ENCODE results near the gene FBXL19.

The FBXL19 gene

GRCh38 chr16:30985401-30986128 lies 62.2 kb downstream of the FBXL19 start:
- DNase-seq (ENCODE audit: low read depth in 1 of 2, low spot score in 1 of 2) = no peak

GRCh38 chr16:30986129-30986991 lies 63.0 kb downstream of the FBXL19 start:
- DNase-seq (ENCODE audit: low read depth in 1 of 2, low spot score in 1 of 2) = no peak

DNA sequence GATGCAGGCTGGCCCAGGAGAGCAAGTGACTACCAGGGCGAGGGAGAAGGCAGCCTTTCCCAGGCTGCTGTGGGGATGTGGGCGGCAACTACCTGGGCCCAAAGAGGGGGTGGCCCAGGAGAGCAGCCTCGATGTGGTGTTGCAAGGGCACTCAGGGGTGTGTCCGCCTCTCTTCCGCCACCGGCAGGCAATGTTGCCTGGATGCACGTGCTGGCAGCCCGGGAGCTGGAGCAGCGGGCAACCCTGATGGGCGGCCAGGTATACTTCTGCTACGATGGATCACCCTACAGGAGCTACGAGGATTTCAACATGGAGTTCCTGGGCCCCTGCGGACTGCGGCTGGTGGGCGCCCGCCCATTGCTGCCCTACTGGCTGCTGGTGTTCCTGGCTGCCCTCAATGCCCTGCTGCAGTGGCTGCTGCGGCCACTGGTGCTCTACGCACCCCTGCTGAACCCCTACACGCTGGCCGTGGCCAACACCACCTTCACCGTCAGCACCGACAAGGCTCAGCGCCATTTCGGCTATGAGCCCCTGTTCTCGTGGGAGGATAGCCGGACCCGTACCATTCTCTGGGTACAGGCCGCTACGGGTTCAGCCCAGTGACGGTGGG lies 64.3 kb downstream of the FBXL19 start:
- no peak for DNase-seq (ENCODE audit: low read depth in 1 of 2, low spot score in 1 of 2)

- no peak for DNase-seq (ENCODE audit: low read depth in 1 of 2, low spot score in 1 of 2)
Measured at GRCh38 chr16:30989469-30990047, 66.2 kb downstream of the FBXL19 start.

- DNase-seq (ENCODE audit: low read depth in 1 of 2, low spot score in 1 of 2) = no peak
Measured at GRCh38 chr16:30990105-30990504, 66.7 kb downstream of the FBXL19 start.

DNA sequence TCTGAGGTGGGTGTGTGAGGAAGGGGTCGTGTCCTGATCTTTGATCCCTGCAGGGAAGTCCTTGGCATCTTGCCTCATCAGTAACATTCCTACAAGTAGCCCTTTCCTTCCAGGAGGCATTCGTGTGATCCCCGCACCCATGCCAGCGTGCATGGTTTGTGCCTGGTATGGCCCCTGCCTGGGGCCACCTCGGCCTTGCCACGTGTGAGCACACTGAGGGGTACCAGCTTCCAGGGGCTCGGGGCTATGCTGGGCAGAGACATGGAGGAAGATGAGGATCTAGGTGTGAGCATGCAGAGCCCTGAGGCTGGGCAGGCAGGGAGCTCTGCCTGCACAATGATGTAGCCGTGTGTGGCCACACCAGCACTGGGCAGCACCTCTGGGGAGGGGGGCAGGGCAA lies 67.7 kb downstream of the FBXL19 start:
- DNase-seq (ENCODE audit: low read depth in 1 of 2, low spot score in 1 of 2) = no peak

DNA sequence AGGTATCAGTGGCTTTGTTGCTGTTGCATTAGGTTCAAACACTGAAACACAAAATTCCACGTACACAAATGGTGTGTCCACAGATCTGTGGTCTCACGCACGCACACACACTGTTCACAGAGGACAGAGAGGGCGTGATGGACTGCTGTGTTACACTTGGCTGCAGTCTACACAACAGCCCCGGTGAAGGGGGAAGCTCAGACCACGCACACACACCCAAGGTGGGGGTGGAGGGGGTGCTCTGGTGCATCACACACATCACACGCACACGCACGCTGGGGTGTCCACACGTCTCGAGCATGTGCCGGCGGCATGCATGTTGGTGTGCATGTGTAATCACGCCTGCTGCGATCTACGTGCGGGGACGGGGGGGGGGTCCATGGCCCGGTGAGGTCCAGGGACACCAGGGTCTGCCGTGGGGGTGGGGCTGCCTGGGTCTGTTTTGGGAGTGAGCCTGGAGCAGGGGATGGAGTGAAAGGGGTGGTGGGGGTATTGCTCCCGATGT lies 69.0 kb downstream of the FBXL19 start:
- DNase-seq (ENCODE audit: low read depth in 1 of 2, low spot score in 1 of 2) = no peak

DNA sequence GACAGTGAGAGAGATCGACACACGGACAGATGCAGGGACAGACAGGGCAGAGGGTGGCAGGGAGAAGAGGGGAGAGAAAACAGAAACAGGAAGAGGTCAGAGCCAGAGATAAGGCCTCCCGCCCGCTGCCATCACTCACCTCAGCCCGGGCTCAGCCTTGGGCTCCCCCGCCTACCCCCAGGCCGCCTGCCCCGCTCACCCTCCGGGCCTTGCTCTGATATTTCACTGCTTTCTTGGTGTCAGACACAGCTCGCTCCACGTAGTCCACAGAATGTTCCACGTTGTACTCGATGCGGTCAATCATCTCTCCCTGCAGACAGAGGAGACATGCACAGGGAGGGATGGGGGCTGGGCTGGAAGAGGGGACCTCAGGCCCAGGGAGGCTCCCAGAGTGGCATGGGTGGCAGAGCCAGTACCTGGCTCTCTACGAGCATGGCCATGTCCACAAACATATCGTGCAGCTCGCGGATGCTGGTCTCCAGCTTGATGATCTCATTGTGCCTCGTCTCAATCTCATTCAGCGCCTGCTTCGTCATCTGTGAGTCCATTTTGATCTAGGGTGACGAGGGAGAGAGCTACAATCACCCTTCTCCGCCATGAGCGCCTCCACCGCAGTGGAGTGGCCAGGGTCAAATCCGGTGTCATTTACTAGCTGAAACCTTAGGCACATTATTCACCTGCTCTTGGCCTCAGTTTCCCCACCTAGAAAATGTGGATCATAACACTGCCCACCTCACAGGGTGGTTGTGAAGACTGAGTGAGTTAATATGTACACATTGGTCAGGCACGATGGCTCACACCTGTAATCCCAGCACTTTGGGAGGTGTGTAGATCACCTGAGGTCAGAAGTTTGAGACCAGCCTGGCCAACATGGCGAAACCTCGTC lies 69.8 kb downstream of the FBXL19 start:
- no peak for DNase-seq (ENCODE audit: low read depth in 1 of 2, low spot score in 1 of 2)

- DNase-seq (ENCODE audit: low read depth in 1 of 2, low spot score in 1 of 2) = no peak
Measured at GRCh38 chr16:30995927-30996323, 72.6 kb downstream of the FBXL19 start.

GRCh38 chr16:30996324-30996984 lies 73.1 kb downstream of the FBXL19 start:
- DNase-seq (ENCODE audit: low read depth in 1 of 2, low spot score in 1 of 2) = no peak

DNA sequence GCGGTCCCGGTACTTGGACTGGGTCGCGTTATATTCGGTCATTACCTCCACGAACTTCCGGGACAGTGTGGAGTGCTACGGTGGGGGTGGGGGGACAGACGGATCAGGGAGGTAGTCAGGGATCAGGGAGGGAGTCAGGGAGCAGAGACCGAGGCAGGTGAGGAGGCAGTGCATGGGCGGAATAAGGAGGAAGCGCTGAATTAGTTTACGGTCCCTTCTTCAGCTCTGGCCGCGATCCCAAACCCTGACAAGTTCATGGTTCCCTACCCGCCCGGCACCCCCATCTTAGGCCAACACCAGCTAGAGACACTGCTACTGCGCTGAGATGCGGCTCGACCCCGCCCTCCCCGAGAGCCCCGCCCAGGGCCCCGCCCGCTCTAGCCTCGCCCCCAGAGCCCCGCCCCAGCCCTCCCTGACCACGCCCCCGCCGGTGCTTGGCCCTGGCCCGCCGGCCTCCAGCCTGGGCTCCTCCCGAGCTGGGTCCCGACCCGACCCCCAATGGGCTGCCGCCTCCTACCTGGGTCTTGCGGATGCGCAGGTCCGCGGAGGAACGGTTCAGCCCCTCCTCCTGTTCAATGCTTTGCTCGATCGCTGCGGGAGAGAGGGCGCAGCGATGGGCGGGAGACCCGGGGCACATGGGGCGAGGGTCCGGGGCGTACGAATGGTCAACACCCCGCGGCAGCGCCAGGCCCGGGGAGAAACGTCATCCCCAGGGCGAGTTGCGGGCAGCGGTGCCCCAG lies 73.8 kb downstream of the FBXL19 start:
- peak; percentile 75 to 76 for DNase-seq (ENCODE audit: low read depth in 1 of 2, low spot score in 1 of 2)

- DNase-seq (ENCODE audit: low read depth in 1 of 2, low spot score in 1 of 2) = no peak
Measured at GRCh38 chr16:30997725-30998711, 74.6 kb downstream of the FBXL19 start.

All from activated T-helper 1 cell treated with anti-CD3 and anti-CD28 coated beads, Interleukin-2, amount 50 U/mL, for 16 hours (primary cell).